Heart right ventricle (tissue), 16 donors: ENCODE results near the gene PCDHAC2. TPM values are rescaled to one million over a fixed set of nuclear protein-coding genes. Genes with fewer than 3 reads are reported as not detected.

ENCODE experiments used
- ATAC-seq, 8 donors: fragments of 200-7000 bp; cut with Tn5 transposase; one replicate each; pipeline ENCODE4 v1.9.1; 2020; ENCODE audit warnings: mild to moderate bottlenecking in 8 of 8, moderate library complexity in 8 of 8, moderate number of reproducible peaks in 1 of 8
- DNase-seq, 2 donors: peaks; one replicate each; pipeline ENCODE4 v3.0.0-alpha.2; 2020
- H3K27ac ChIP-seq, 10 donors: fragments of 200-600 bp; sonication (generic) in 2 of 10; one replicate each; pipeline versions ENCODE4 v1.5.0 to v1.8.0; 2020 to 2022; ENCODE audit warnings: mild to moderate bottlenecking in 3 of 10
- H3K27me3 ChIP-seq, 7 donors: fragments of 200-600 bp; one replicate each; pipeline ENCODE4 v1.8.0; 2021 to 2022; ENCODE audit warnings: mild to moderate bottlenecking in 2 of 7
- H3K36me3 ChIP-seq, 9 donors: fragments of 200-600 bp; sonication (generic) in 1 of 9; one replicate each; pipeline versions ENCODE4 v1.5.0 to v1.8.0; 2020 to 2022; ENCODE audit warnings: mild to moderate bottlenecking in 2 of 9
- H3K4me1 ChIP-seq, 9 donors: fragments of 200-600 bp; sonication (generic) in 1 of 9; one replicate each; pipeline versions ENCODE4 v1.5.0 to v1.8.0; 2020 to 2022; ENCODE audit warnings: mild to moderate bottlenecking in 4 of 9
- H3K4me3 ChIP-seq, 10 donors: fragments of 200-600 bp; sonication (generic) in 2 of 10; one replicate each; pipeline versions ENCODE4 v1.5.0 to v1.8.0; 2020 to 2022; ENCODE audit warnings: mild to moderate bottlenecking in 7 of 10, moderate library complexity in 2 of 10
- H3K9me3 ChIP-seq, 11 donors: fragments of 200-600 bp in 10 of 11; sonication (generic) in 2 of 11; one replicate each; pipeline versions ENCODE4 v1.5.0 to v1.8.0; 2013 to 2022; ENCODE audit warnings: mild to moderate bottlenecking in 2 of 11, control low read depth in 1 of 11, moderate library complexity in 1 of 11
- CTCF ChIP-seq, 9 donors: fragments of 200-600 bp; sonication (generic) in 2 of 9; IDR thresholded peaks; one replicate each; pipeline versions ENCODE4 v1.5.0 to v1.8.0; 2021 to 2022; ENCODE audit warnings: antibody characterized with exemption in 9 of 9, mild to moderate bottlenecking in 5 of 9, moderate library complexity in 1 of 9
- WGBS, 2 donors: extraction: QIAGEN DNeasy Blood & Tissue Kit; methylation state at CpG; one replicate each; pipeline ENCODE4 v1.1.7; 2013; ENCODE audit warnings: inconsistent platforms in 1 of 2; 5-methylcytosine and 5-hydroxymethylcytosine counted together
- intact Hi-C, 10 donors: fragments of 100-400 bp; cut with DNase I; formaldehyde crosslinking; loops; one replicate each; pipeline versions ENCODE4 v1.11.1 to v1.14.2; 2022
- polyA plus RNA-seq, 2 donors: library from polyadenylated mRNA; stranded (reverse); fragments of 200-250 nt; gene quantifications; one replicate each; pipeline ENCODE4 v1.2.3, GENCODE V29; 2013
- total RNA-seq, 10 donors: library from RNA; stranded (reverse); fragmentation: NEBNext Ultra II Directional in 3 of 10; extraction: Animal tissue kit (Norgen Biotek cat#: 25700) in 3 of 10; gene quantifications; one replicate each; pipeline versions ENCODE4 v1.2.1 to v1.2.4, GENCODE V29; 2021 to 2023
- donor health status: Arrhythmogenic right ventricular cardiomyopathy.
- donor health status: ischemic (EF 13 %, LVEDD 7.1; RV severe dilation, severe dysfunction).
- donor health status: healthy with polysubstance abuse.
- donor health status: DM: no; HTN: yes; CAD: no.
- donor health status: DM: no; HTN: no; CAD: no.
- donor health status: ischemic (EF 25% LVEDD 6.9; RV normal size, moderate dysfunction).
- donor health status: ischemic (EF 25% LVEDD 5.7; RV mildly dilated, moderate dysfunction).
- donor health status: healthy.
- donor health status: DM: yes; HTN: yes; CAD: no.
- donor health status: Ischemic cardiomyopathy.
- donor health status: ischemic (EF 35%, LVEDD 5.7; RV mildly dilated, moderate dysfunction).
- donor health status: nonischemic (EF 11% LVEDD 7.7; RV severe dilation, severe dysfunction).
- donor health status: DM: yes; HTN: yes; CAD: no.
- donor health status: PGD.
- donor health status: ischemic (EF 29% LVEDD 5.4; RV normal size, mild dysfunction).
- donor health status: nonischemic (EF 23%, LVEDD 6.1; RV moderate dilation, normal function).

The PCDHAC2 gene
- total and polyA plus RNA-seq, 12 donors, result 0.04 to 1.6 (median 0.29) TPM; not detected in 2

GRCh38 chr5:140977003-140977402, 10.7 kb downstream of the PCDHAC2 start:
- 61 to 68% methylated on average over 3 of the region's 3 CpGs for WGBS, 2 donors

GRCh38 chr5:140978260-140978659, 12.0 kb downstream of the PCDHAC2 start:
- H3K27ac ChIP-seq, result no peak overlapping the region
- intact Hi-C loops, result no loop called here
- peak in 1 of 8 donors; percentile 20 for ATAC-seq

More at GRCh38 chr5:140977003-140977402, 10.7 kb downstream of the PCDHAC2 start:
- ATAC-seq (peak in 1 of 8 donors; percentile 53), DNase-seq (no peak)
- no peak for TF ChIP-seq CTCF (IDR thresholded peaks at IDR 0.05)
- Histone ChIP-seq H3K27ac (no peak overlapping the region), H3K4me1 (no peaks in the 10 kb centered on the region), H3K27me3 (peaks cover 0 to 4% (median 0%) of the 10 kb centered on the region in 7 donors), H3K36me3 (no peaks in the 10 kb centered on the region), H3K9me3 (no peaks in the 10 kb centered on the region), H3K4me3 (no peak overlapping the region)
- intact Hi-C loops, result no loop called here

GRCh38 chr5:140978983-140979382, 12.7 kb downstream of the PCDHAC2 start:
- no peak for TF ChIP-seq CTCF (IDR thresholded peaks at IDR 0.05)
- no peaks in the 10 kb centered on the region for H3K9me3 ChIP-seq
- 89 to 97% methylated on average over 1 of the region's 1 CpG for WGBS, 2 donors
- H3K4me3 ChIP-seq, result no peak overlapping the region
- peaks cover 0 to 4% (median 0%) of the 10 kb centered on the region in 7 donors for H3K27me3 ChIP-seq
- ATAC-seq, result no peak
- DNase-seq, result no peak
- H3K27ac ChIP-seq, result no peak overlapping the region
- intact Hi-C loops, result no loop called here
- H3K4me1 ChIP-seq, result no peaks in the 10 kb centered on the region
- no peaks in the 10 kb centered on the region for H3K36me3 ChIP-seq

More at GRCh38 chr5:140978260-140978659, 12.0 kb downstream of the PCDHAC2 start:
- Histone ChIP-seq H3K4me1 (no peaks in the 10 kb centered on the region), H3K9me3 (no peaks in the 10 kb centered on the region), H3K27me3 (peaks cover 0 to 4% (median 0%) of the 10 kb centered on the region in 7 donors), H3K36me3 (no peaks in the 10 kb centered on the region), H3K4me3 (no peak overlapping the region)
- no peak for DNase-seq
- 46 to 49% methylated on average over 2 of the region's 2 CpGs for WGBS, 2 donors
- no peak for TF ChIP-seq CTCF (IDR thresholded peaks at IDR 0.05)

- Histone ChIP-seq H3K4me3 (no peak overlapping the region), H3K4me1 (no peaks in the 10 kb centered on the region), H3K27me3 (peaks cover 0 to 7% (median 3%) of the 10 kb centered on the region in 7 donors), H3K36me3 (no peaks in the 10 kb centered on the region), H3K9me3 (no peaks in the 10 kb centered on the region), H3K27ac (no peak overlapping the region)
- ATAC-seq (no peak), DNase-seq (no peak)
- TF ChIP-seq CTCF (IDR thresholded peaks at IDR 0.05), result no peak
- WGBS, 2 donors, result 88% methylated on average over 5 of the region's 5 CpGs
- intact Hi-C loops, result no loop called here
Observed at GRCh38 chr5:140982083-140982716, 15.9 kb downstream of the PCDHAC2 start.
